ENCODE results near the gene FYN. TPM values are rescaled to one million over a fixed set of nuclear protein-coding genes. Genes with fewer than 3 reads are reported as not detected.

The FYN gene
- polyA plus RNA-seq, 1 donor (not counting 4 experiments of a cell fraction or from before 2014, with no cell fraction given) = 24.7 TPM

DNA sequence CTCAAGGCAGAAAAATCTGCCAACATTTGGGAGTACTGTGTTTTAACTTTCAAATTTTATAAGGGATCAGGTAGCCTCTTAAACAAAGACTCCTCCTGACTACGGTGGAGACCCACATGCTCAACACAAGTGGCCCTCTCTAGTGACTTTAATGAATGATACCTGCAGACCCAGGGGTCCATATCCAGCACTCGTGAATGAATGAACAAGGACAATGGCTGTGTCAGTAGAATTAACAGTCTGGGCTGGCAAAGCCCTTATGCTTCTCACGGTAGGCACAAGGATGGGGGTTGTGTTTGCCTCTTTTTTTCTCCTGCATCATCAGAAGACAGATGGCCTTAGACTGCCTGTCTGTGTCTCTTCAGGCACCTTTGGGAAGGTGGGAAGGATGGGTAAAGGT lies 154.9 kb downstream of the FYN start:
- DNase-seq (ENCODE audit: low read depth, low spot score) = no peak
- Histone ChIP-seq H3K9me3 (ENCODE audit: control insufficient read depth, low read depth, low read length) (no peaks in the 10 kb centered on the region), H3K4me3 (ENCODE audit: control insufficient read depth in 2 of 3, extremely low read depth in 1 of 3, insufficient read depth in 2 of 3, low read depth in 1 of 3, low read length in 3 of 3) (no peak overlapping the region), H3K79me2 (ENCODE audit: control insufficient read depth, insufficient read depth, low read length) (no peaks in the 10 kb centered on the region), H3K36me3 (ENCODE audit: control insufficient read depth in 2 of 2, extremely low read depth in 1 of 2, insufficient read depth in 2 of 2, low read length in 2 of 2) (peaks cover 0 to 16% of the 10 kb centered on the region in 2 experiments), H3K4me2 (ENCODE audit: control insufficient read depth, extremely low read depth, insufficient read depth, low read depth, low read length) (no peak overlapping the region), H3K9ac (ENCODE audit: control insufficient read depth, extremely low read depth, insufficient read depth, low read length) (no peak overlapping the region), H3K27ac (ENCODE audit: control insufficient read depth, insufficient read depth, low read length) (no peak overlapping the region), H3K4me1 (ENCODE audit: control insufficient read depth, extremely low read depth, insufficient read depth, low read length) (peaks cover 4% of the 10 kb centered on the region), H4K20me1 (ENCODE audit: control insufficient read depth, extremely low read depth, insufficient read depth, low read length) (no peaks in the 10 kb centered on the region), H3K27me3 (ENCODE audit: control insufficient read depth, extremely low read depth, insufficient read depth, low read length) (no peaks in the 10 kb centered on the region), H2AFZ (ENCODE audit: control insufficient read depth, low read length) (no peak overlapping the region), H3K9me1 (ENCODE audit: control insufficient read depth, extremely low read depth, insufficient read depth, low read length) (peaks cover 2% of the 10 kb centered on the region)
- dilution Hi-C loops (cut with MboI; ENCODE audit: extremely low pct_ligation_motif_present, low sequenced_read_pairs) = loop anchor here (25.0 kb wide), 1 partner anchor 244 kb away; no protein-coding TSS in a partner anchor
- FAIRE-seq = no peak
- TF ChIP-seq, protein P1, sequence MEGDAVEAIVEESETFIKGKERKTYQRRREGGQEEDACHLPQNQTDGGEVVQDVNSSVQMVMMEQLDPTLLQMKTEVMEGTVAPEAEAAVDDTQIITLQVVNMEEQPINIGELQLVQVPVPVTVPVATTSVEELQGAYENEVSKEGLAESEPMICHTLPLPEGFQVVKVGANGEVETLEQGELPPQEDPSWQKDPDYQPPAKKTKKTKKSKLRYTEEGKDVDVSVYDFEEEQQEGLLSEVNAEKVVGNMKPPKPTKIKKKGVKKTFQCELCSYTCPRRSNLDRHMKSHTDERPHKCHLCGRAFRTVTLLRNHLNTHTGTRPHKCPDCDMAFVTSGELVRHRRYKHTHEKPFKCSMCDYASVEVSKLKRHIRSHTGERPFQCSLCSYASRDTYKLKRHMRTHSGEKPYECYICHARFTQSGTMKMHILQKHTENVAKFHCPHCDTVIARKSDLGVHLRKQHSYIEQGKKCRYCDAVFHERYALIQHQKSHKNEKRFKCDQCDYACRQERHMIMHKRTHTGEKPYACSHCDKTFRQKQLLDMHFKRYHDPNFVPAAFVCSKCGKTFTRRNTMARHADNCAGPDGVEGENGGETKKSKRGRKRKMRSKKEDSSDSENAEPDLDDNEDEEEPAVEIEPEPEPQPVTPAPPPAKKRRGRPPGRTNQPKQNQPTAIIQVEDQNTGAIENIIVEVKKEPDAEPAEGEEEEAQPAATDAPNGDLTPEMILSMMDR (optimal IDR thresholded peaks at IDR 0.05 in 1 of 3, IDR thresholded peaks at IDR 0.05 in 1 of 3, conservative IDR thresholded peaks at IDR 0.05 in 1 of 3; ENCODE audit: extremely low read depth in 1 of 3, insufficient read depth in 2 of 3, low read length in 3 of 3) = no peak
- no peak for TF ChIP-seq EZH2 (IDR thresholded peaks at IDR 0.05; ENCODE audit: low read length)

DNA sequence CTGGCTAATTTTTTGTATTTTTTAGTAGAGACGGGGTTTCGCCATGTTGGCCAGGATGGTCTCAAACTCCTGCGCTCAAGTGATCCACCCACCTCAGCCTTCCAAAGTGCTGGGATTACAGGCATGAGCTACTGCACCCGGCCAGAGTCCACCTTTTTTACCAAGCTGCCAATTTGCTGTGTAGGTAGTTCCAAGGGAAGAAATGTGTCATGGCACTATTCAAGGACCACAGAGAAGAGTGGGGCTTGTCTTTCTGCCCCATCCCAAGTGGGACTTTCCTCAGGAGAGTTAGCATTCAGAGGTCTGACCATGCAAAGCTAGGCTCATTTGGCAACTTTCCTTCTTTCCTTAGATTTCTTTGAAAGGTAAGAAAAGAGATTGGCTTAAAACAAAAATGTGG lies 155.6 kb downstream of the FYN start:
- dilution Hi-C loops (cut with MboI; ENCODE audit: extremely low pct_ligation_motif_present, low sequenced_read_pairs) = loop anchor here (25.0 kb wide), 1 partner anchor 245 kb away; no protein-coding TSS in a partner anchor
- H3K4me3 ChIP-seq (ENCODE audit: control insufficient read depth in 2 of 3, extremely low read depth in 1 of 3, insufficient read depth in 2 of 3, low read depth in 1 of 3, low read length in 3 of 3) = no peak overlapping the region
- H3K79me2 ChIP-seq (ENCODE audit: control insufficient read depth, insufficient read depth, low read length) = no peaks in the 10 kb centered on the region
- no peaks in the 10 kb centered on the region for H3K9me3 ChIP-seq (ENCODE audit: control insufficient read depth, low read depth, low read length)
- no peak overlapping the region for H3K27ac ChIP-seq (ENCODE audit: control insufficient read depth, insufficient read depth, low read length)
- DNase-seq (ENCODE audit: low read depth, low spot score) (no peak), FAIRE-seq (no peak)
- no peak overlapping the region for H2AFZ ChIP-seq (ENCODE audit: control insufficient read depth, low read length)
- H3K9ac ChIP-seq (ENCODE audit: control insufficient read depth, extremely low read depth, insufficient read depth, low read length) = no peak overlapping the region
- no peak for TF ChIP-seq EZH2 (IDR thresholded peaks at IDR 0.05; ENCODE audit: low read length)
- TF ChIP-seq, protein P1 (optimal IDR thresholded peaks at IDR 0.05 in 1 of 3, IDR thresholded peaks at IDR 0.05 in 1 of 3, conservative IDR thresholded peaks at IDR 0.05 in 1 of 3; ENCODE audit: extremely low read depth in 1 of 3, insufficient read depth in 2 of 3, low read length in 3 of 3) = no peak
- peaks cover 0 to 19% of the 10 kb centered on the region in 2 experiments for H3K36me3 ChIP-seq (ENCODE audit: control insufficient read depth in 2 of 2, extremely low read depth in 1 of 2, insufficient read depth in 2 of 2, low read length in 2 of 2)
- H3K4me2 ChIP-seq (ENCODE audit: control insufficient read depth, extremely low read depth, insufficient read depth, low read depth, low read length) = no peak overlapping the region
- peaks cover 4% of the 10 kb centered on the region for H3K4me1 ChIP-seq (ENCODE audit: control insufficient read depth, extremely low read depth, insufficient read depth, low read length)
- no peaks in the 10 kb centered on the region for H4K20me1 ChIP-seq (ENCODE audit: control insufficient read depth, extremely low read depth, insufficient read depth, low read length)
- H3K9me1 ChIP-seq (ENCODE audit: control insufficient read depth, extremely low read depth, insufficient read depth, low read length) = peaks cover 2% of the 10 kb centered on the region
- H3K27me3 ChIP-seq (ENCODE audit: control insufficient read depth, extremely low read depth, insufficient read depth, low read length) = no peaks in the 10 kb centered on the region
